Colonic mucosa (tissue), 4 donors: ENCODE results near the gene CENPV. TPM values are rescaled to one million over a fixed set of nuclear protein-coding genes. Genes with fewer than 3 reads are reported as not detected.

Source experiments
- DNase-seq: peaks from one replicate; pipeline ENCODE4 v3.0.0-alpha.2; 2020
- H3K27ac ChIP-seq: fragments of 200-600 bp; one replicate; pipeline ENCODE4 v1.8.0; 2021
- H3K27me3 ChIP-seq: fragments of 200-600 bp; one replicate; pipeline ENCODE4 v1.8.0; 2021
- H3K36me3 ChIP-seq: fragments of 200-600 bp; one replicate; pipeline ENCODE4 v1.8.0; 2021
- H3K4me1 ChIP-seq: fragments of 200-600 bp; one replicate; pipeline ENCODE4 v1.8.0; 2021; ENCODE audit warnings: mild to moderate bottlenecking
- H3K4me3 ChIP-seq: fragments of 200-600 bp; one replicate; pipeline ENCODE4 v1.8.0; 2021
- H3K9ac ChIP-seq, 2 donors: one replicate each; pipeline ENCODE4 v1.7.0; 2013; ENCODE audit warnings: control low read depth in 2 of 2, low read depth in 2 of 2, low read length in 2 of 2
- H3K9me3 ChIP-seq: fragments of 200-600 bp; one replicate; pipeline ENCODE4 v1.8.0; 2021
- intact Hi-C: fragments of 100-400 bp; cut with DNase I; formaldehyde crosslinking; loops from one replicate; pipeline ENCODE4 v1.14.1; 2022
- total RNA-seq, 2 donors: library from RNA; stranded (reverse); fragmentation: NEBNext Ultra II Directional in 1 of 2; extraction: Animal tissue kit (Norgen Biotek cat#: 25700) in 1 of 2; gene quantifications; one replicate each; pipeline ENCODE4 v1.2.1, GENCODE V29; 2021
- TF ChIP-seq, protein P1 (sequence below): fragments of 200-600 bp; IDR thresholded peaks from one replicate; pipeline ENCODE4 v1.8.0; 2022; ENCODE audit warnings: antibody characterized with exemption, mild to moderate bottlenecking
- donor health status: healthy.
- donor health status: DM: no; HTN: no; CAD: no.
- donor health status: DM: no; HTN: no; CAD: no.

Gene CENPV
- total RNA-seq, 2 donors from 2014 or later, result 60.6 to 77.4 TPM

- TF ChIP-seq, protein P1, sequence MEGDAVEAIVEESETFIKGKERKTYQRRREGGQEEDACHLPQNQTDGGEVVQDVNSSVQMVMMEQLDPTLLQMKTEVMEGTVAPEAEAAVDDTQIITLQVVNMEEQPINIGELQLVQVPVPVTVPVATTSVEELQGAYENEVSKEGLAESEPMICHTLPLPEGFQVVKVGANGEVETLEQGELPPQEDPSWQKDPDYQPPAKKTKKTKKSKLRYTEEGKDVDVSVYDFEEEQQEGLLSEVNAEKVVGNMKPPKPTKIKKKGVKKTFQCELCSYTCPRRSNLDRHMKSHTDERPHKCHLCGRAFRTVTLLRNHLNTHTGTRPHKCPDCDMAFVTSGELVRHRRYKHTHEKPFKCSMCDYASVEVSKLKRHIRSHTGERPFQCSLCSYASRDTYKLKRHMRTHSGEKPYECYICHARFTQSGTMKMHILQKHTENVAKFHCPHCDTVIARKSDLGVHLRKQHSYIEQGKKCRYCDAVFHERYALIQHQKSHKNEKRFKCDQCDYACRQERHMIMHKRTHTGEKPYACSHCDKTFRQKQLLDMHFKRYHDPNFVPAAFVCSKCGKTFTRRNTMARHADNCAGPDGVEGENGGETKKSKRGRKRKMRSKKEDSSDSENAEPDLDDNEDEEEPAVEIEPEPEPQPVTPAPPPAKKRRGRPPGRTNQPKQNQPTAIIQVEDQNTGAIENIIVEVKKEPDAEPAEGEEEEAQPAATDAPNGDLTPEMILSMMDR, result no peak
- intact Hi-C loops, result no loop called here
- H3K9me3 ChIP-seq, result no peaks in the 10 kb centered on the region
- H3K4me1 ChIP-seq, result peaks cover 10% of the 10 kb centered on the region
- no peak for DNase-seq
- H3K9ac ChIP-seq, result no peak overlapping the region
- peaks cover 11% of the 10 kb centered on the region for H3K36me3 ChIP-seq
- no peak overlapping the region for H3K4me3 ChIP-seq
- no peaks in the 10 kb centered on the region for H3K27me3 ChIP-seq
- H3K27ac ChIP-seq, result no peak overlapping the region
Observed at GRCh38 chr17:16384557-16384956, 31.3 kb upstream of the CENPV start.

DNA sequence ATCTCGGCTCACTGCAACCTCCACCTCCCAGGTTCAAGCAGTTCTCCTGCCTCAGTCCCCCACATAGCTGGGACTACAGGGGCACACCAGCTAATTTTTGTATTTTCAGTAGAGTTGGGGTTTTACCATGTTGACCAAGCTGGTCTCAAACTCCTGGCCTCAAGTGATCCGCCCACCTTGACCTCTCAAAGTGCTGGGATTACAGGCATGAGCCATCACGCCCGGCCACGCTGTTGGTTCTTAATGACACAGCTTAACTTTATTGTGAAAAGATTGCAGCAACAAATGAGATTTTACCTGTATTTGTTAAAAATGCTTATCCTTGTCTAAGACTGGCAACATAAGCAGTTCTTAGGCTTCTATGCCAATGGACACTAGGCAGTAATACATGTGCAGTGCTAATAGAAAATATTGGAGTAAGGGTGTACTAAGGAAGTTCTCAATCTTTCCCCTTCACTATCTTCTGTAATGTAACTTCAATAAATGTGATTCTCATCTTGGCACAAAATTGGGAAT lies 30.6 kb upstream of the CENPV start:
- TF ChIP-seq, protein P1, result no peak
- Histone ChIP-seq H3K9ac (no peak overlapping the region), H3K4me3 (no peak overlapping the region), H3K4me1 (peaks cover 10% of the 10 kb centered on the region), H3K36me3 (peaks cover 11% of the 10 kb centered on the region), H3K27ac (no peak overlapping the region), H3K9me3 (no peaks in the 10 kb centered on the region), H3K27me3 (no peaks in the 10 kb centered on the region)
- intact Hi-C loops, result no loop called here
- DNase-seq, result no peak

GRCh38 chr17:16383216-16383615 lies 29.9 kb upstream of the CENPV start:
- H3K36me3 ChIP-seq, result peaks cover 11% of the 10 kb centered on the region
- no peak overlapping the region for H3K4me3 ChIP-seq
- H3K9me3 ChIP-seq, result no peaks in the 10 kb centered on the region
- no peak for DNase-seq
- no peak overlapping the region for H3K9ac ChIP-seq
- intact Hi-C loops, result no loop called here
- peaks cover 10% of the 10 kb centered on the region for H3K4me1 ChIP-seq
- no peaks in the 10 kb centered on the region for H3K27me3 ChIP-seq
- TF ChIP-seq, protein P1, result no peak
- H3K27ac ChIP-seq, result no peak overlapping the region

DNA sequence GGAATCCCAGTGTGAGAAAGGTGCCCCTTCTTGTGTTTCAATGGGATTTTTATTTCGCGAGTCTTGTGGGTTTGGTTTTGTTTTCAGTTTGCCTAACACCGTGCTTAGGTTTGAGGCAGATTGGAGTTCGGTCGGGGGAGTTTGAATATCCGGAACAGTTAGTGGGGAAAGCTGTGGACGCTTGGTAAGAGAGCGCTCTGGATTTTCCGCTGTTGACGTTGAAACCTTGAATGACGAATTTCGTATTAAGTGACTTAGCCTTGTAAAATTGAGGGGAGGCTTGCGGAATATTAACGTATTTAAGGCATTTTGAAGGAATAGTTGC lies 28.2 kb upstream of the CENPV start:
- DNase-seq, result no peak
- H3K27me3 ChIP-seq, result no peaks in the 10 kb centered on the region
- TF ChIP-seq, protein P1, result no peak
- peak overlapping the region; percentile 95 for H3K27ac ChIP-seq
- intact Hi-C loops, result no loop called here
- H3K9ac ChIP-seq, result peak overlapping the region; percentile 75 to 93
- H3K36me3 ChIP-seq, result peaks cover 11% of the 10 kb centered on the region
- H3K4me3 ChIP-seq, result peak overlapping the region; percentile 58
- H3K4me1 ChIP-seq, result peaks cover 10% of the 10 kb centered on the region
- H3K9me3 ChIP-seq, result no peaks in the 10 kb centered on the region

DNA sequence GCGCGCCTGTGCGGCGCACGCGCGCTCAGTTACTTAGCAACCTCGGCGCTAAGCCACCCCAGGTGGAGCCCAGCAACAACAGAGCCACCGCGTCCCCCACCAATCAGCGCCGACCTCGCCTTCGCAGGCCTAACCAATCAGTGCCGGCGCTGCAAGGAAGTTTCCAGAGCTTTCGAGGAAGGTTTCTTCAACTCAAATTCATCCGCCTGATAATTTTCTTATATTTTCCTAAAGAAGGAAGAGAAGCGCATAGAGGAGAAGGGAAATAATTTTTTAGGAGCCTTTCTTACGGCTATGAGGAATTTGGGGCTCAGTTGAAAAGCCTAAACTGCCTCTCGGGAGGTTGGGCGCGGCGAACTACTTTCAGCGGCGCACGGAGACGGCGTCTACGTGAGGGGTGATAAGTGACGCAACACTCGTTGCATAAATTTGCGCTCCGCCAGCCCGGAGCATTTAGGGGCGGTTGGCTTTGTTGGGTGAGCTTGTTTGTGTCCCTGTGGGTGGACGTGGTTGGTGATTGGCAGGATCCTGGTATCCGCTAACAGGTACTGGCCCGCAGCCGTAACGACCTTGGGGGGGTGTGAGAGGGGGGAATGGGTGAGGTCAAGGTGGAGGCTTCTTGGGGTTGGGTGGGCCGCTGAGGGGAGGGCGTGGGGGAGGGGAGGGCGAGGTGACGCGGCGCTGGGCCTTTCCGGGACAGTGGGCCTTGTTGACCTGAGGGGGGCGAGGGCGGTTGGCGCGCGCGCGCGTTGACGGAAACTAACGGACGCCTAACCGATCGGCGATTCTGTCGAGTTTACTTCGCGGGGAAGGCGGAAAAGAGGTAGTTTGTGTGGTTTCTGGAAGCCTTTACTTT lies 27.6 kb upstream of the CENPV start, which contains the start of gene UBB:
UBB (plus strand) TSS at position 452 of the 856 bp plus-strand sequence. CDS start 817 bp downstream, outside the sequence.
- no peaks in the 10 kb centered on the region for H3K27me3 ChIP-seq
- TF ChIP-seq, protein P1, result no peak
- H3K9me3 ChIP-seq, result no peaks in the 10 kb centered on the region
- intact Hi-C loops, result no loop called here
- peak within 1 kb of the TSS; percentile 95 for H3K27ac ChIP-seq
- peak; percentile 96 for DNase-seq
- H3K36me3 ChIP-seq, result peaks cover 11% of the 10 kb centered on the region
- peak within 1 kb of the TSS; percentile 75 to 93 for H3K9ac ChIP-seq
- H3K4me3 ChIP-seq, result peak within 1 kb of the TSS; percentile 58
- H3K4me1 ChIP-seq, result peaks cover 10% of the 10 kb centered on the region
